Fibroblast of skin of left biceps (primary cell): ENCODE measurements around the gene CADPS2.

Experiments
- DNase-seq, 2 experiments: peaks; one replicate each; pipeline ENCODE4 v3.0.0-alpha.2; 2013; ENCODE audit warnings: low read depth in 2 of 2

CADPS2 gene

DNA sequence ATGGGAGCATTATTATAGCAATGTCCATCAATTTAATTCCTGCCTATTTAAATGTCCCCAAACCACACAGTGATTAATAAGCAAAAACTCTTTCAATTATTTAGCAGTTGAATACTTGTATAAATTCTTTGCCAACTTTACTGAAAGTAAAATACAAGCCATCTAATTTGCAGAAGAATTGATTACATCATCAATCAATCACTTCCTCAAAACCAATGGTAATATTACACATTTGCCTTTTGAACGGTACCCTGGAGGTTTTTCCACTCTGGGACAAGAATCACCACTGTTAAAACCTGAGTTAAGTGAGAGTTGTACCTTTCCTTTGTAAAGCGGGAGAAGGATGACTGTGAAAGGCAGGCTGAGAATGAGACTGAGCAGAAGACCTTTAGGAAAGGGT, 280.3 kb downstream of the CADPS2 start:
- no peak for DNase-seq

DNA sequence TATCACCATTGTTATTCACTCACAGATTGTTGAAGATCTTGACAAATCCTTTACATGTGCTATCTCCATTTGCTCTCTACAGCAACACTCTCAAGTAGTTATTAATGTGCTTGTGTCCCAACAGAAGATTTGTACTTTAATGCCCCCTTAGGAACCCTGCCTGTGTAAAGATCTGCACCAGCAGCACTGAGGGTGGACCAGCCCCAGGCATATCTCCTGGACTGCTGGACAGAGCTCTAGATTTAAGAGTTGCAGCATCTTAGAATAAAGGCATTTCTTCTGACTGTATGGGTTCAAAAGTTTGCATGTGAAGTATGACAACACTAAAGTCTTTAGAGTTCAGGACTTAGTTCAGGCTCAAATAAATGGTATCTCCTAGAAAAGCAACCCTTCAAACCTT, 282.0 kb downstream of the CADPS2 start:
- DNase-seq, result no peak

DNA sequence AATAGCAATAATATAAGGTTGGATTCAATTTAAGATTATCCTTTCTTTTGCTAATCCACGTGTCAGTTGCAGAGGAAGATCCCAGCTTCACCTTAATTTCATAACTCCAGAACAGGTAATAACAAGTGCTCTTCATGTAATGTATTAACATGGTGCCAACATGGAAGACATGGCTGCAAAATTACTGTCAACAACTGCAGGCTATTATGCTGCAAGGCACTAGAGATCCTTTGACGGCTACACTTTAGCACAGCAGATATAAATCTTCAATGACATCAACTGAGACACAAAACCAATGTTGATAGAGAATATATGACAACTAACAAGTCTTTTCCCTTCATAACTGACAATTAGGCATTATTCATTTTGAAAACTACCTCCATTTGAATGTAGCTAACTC, 283.5 kb downstream of the CADPS2 start:
- DNase-seq, result no peak

DNA sequence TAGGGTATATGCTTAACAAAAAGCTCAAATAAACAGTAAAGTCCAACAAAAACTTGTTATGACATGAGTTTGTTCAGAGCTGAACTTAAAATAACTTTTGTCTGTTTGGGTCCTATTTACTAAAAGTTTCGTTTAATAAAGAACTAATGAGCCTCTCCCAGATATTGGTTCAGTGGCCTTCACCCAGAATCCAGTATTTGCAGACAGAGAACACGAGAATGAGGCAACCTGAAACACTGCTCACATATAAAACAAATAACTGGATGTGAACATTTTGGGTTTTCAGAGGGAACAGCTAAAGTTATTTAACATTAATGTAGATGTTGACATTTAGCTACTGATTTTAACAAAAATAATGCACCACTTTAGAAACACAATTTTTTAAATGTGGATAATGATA, 285.6 kb downstream of the CADPS2 start:
- no peak for DNase-seq

DNA sequence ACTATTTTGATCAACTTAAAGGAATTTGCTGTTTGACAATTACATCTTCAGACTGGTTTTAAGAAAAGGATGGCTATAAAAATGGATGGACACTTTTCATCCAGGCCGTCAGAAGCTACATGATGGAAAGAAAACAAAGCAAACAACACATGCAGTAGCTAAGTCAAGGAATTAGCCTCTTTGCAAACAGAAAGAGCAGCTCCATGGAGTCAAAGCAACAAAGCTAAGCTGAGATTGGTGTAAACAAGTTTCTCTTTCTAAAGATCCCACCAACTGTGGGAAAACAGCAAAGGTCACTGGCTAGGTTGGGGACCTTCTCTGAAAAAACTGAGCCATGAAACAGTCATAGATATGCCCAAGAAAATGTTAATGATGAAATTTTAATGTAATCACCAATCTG, 286.2 kb downstream of the CADPS2 start:
- no peak for DNase-seq

DNA sequence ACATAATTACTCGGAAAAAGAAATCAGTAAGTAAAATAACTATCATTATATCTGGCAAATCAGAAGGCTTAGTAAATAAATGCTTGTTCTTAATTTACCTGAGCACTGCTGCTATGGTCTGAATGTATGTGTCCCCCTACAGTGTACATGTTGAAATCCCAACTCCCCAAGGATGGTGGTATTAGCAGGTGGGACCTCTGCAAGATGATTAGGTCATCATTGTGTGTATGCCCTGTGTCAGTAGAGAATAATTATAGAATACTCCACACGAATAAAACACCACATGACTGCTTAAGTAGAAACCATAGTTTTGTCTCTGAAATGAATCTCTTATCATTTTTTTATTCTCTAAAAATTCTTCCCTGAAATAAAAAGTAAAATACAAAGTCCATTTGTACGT, 289.0 kb downstream of the CADPS2 start:
- no peak for DNase-seq

DNA sequence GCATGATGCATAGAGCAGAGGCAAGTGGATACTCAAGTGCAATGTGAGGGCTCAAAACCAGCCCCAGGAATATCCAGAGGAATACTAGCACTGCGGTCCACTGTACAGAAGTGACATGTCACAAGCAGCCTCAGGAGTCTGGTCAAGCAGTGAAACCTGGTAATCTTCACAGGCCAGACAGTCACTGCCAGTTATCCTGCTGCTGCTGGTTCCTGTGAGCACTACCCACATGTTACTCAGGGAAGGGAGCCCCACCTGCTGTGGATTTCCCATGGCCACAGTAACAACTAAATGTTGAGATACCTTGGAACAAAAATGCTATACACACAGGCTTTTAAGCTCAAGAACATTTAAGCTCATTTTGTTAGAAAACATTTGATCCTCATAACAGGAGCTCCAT, 290.4 kb downstream of the CADPS2 start:
- no peak for DNase-seq

DNA sequence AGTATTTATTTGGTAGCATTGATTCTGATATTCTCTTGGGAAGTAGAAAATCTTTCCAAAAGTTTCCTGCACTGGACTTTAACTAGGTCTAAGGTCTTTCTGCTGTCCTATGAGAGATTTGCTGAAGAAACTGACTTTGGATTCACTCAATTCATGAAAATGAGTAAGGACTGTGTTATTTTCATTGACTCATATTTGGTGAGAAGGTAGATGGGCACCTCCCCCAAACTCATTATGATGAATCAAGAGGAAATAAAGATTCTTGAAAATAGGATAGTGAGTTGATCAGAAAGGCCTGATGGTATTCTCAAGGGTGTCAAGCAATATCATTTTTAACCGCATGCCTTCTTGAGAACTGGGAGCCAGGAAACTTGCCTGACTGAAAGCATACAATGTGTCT, 297.6 kb downstream of the CADPS2 start:
- DNase-seq, result no peak

DNA sequence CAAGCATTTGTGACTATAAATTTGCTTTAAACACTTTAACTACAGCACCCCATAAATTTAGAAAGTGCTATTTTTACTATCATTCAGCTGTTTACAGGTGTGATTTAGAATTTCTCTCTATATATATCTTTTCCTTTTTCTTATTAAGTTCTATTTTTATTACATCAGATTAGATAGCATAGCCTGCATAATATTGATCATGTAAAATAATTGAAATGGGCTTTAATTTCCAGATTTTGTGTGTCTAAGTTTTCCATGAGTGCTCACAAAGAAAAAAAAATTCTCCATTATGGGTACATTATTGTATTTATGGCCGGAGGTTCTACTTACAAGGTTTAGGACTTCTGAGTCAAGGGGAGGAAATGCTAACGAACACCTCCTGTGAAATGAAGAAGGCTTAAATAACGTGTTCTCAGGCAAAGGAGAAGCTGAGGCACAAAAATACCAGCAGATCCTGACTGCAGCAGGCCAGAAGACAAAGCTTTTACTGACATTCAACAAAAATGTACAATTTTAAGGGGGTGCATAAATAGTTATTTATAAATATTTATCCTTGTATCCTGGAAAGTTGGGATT, 301.5 kb downstream of the CADPS2 start:
- no peak for DNase-seq

DNA sequence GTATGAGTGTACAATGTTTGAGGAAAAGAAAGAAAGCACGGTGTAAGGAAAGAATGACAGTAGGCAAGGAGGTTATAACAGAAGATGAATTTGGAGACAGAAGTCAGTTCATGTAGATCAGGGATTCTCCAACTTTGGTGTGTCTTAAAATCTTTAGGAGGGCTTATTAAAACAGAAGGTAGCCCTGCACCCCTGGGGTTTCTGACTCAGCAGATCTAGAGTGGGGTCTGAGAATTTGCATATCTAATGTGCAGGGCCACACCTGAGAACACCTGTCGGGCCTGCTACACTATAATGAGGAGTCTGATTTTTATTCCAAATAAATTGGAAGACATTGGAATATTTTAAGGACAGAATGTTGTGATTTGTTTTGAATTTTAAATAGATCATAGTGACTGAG, 307.9 kb downstream of the CADPS2 start:
- no peak for DNase-seq

DNA sequence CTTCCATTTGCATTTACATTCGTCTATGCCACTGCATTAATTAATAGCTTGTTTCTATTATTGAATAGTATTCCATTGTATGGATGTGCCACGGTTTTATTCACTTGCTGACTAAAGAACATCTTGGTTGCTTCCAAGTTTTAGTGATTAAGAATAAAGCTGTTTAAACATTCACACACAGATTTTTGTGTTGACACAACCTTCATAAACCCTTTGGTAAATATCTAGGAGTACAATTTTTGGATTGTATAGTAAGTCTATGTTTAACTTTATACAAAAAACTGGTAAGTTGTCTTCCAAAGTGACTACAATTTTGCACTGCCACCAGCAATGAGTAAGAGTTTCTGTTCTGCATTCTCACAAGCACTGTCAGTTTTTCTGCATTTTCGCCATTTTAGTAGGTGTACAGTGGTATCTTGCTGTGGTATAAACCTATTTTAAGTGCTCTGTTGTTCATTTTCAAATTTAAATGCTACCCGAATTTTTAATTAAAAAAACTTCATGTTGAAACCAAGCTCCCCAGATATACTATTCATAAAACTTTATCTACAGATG, 308.7 kb downstream of the CADPS2 start:
- no peak for DNase-seq

DNA sequence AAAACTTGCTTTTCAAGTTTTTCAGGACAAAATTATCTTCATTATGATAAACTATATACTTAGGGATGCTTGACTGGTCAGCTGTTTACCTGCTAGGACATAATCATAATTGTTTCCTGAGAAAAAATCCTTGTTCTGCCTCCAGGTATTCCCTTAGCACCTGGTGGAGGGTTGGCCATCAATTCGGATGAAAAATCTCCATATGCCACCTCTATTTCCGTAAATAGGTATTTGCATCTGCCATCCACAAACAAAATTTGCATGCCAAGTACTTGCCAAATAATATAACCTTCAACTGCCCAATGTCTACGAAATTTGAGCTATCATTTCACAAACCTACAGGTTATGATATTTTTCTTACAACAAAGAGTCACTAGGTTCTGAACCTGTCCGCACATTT, 313.6 kb downstream of the CADPS2 start:
- no peak for DNase-seq

DNA sequence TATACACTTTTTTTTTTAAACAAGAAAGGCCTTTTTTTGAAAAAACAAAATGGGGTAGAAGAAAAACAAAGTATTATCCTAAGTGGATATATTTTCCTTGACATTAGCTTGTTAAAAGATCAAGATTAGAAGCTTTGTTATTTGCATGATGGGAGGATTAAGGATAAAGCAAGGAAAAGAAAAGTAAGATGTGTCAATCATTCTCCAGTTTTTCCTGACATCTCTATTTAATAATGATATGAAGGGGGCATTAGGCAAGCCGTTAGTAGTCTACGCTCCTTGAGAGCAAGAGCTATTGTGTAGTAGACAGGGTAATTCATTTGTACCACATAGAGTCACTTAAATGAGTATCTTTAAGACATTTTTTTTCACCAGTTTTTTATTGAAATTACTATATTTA, 324.9 kb downstream of the CADPS2 start:
- DNase-seq, result no peak

DNA sequence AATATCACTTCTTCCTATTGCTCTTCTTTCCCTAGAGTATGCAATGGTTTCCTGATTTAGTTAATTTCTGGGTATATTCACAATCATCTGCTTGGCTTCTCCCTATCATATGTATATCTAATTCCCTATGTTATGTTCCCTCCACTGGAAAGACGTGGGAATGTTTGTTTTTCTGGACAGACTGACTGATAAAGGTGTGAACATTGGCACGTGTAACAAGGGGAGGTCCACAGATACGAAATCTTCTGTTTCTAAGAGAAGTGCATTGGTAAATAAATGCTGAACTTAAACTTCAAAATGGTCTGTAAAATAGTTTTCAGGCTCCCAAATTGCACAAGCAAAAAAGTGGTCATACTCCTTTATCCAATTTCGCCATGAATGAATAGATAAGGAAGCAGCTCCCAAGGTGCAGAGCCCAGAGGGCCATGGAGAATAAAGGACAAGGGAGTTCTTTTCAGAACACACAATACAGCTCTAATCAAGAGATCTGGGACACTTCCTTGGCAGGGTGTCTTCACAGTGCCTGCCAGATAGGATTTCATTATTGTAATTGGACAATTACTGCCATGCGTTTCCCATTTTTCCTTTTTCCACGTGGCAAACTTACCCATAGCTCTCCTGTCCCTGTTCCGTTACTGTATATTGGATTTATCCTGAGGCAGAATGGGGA, 329.3 kb downstream of the CADPS2 start:
- no peak for DNase-seq

DNA sequence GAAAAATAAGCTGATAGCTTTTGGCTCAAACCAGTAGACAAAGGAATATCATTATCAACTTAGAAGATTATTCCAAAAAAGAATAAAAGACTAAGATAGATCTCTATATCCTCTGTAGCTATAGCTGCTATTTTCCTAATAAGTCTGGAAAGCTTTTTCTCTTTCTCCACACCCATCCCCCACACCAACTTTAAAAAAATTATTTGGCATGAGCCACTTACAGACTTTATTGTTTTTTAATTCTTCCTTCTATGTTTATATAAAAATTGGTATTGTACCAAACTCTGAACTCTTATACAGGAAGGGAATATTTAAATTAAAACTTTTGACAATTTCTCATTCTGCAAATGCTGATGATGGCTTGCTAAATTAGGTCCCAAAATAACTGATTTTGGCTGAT, 330.0 kb downstream of the CADPS2 start:
- no peak for DNase-seq

DNA sequence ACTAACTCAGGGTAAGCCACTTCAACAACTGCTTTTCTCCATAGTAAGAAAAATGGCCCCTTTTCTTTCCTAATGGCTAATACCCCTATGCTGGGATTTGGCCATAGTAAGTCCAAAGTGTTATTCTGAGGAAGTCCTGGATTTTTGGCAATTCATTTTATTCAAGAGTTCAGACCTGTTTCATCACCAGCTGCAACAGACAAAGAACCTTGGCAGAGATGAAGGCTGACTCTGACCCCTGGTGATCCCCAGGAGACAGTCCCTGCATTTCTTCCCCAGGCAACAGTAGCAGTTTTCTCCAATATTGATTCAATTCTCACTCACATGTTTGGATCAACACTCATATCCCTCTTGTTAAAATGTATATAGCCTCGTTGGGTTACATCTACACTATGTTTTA, 332.5 kb downstream of the CADPS2 start:
- no peak for DNase-seq

DNA sequence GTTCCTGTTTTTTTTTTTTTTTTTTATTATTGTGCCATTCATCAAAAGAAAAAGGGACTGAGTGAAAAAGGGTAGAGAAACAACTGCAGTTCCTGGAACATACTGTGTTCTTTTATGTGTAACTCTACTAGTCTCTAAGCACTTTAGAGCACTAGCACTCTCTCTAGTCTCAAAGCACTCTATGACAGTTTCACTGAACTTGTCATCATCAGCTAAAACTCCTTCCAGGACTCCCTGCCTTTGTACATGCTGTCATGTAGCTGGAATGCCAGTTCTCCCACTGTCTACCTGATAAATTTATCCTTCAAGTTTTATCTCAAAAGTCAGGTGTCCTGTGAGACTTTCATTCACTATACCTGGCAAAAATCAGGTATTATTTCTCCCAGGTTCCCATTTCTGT, 333.5 kb downstream of the CADPS2 start:
- DNase-seq, result no peak

DNA sequence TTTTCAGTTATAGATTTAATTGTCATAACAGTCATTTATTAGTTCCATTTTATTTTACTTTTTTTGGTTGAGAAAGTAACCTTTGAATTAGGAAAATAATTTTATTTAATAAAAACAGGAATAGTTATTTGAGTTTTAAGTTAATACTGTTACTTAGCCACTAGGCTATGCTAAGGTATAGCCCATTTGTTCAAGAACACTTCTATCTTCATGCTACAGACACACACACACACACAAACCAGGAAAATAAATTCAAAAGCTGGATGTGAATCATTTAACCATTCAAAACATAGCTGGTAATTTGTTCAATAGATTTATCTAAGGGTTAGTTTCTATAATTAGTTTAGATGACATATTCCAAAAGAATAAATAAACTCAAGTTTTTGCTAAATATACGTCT, 335.7 kb downstream of the CADPS2 start:
- DNase-seq, result no peak

DNA sequence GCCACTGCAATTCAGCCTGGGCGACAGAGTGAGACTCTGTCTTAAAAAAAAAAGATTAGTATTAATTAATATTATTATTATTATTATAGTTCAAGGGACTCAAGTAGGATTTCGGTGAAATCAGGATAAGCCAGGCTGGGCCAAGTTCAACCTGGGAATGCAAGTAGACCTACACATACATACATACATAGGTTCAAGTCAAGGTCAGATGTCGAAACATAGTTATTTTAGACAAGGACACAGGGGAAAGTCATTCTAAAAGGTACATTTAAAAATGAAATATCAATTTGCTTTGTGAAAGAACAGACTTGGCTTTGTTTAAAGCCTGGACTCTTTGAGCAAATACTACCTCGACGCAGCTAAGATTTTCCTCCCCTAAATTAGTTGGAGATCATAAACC, 336.7 kb downstream of the CADPS2 start:
- no peak for DNase-seq

DNA sequence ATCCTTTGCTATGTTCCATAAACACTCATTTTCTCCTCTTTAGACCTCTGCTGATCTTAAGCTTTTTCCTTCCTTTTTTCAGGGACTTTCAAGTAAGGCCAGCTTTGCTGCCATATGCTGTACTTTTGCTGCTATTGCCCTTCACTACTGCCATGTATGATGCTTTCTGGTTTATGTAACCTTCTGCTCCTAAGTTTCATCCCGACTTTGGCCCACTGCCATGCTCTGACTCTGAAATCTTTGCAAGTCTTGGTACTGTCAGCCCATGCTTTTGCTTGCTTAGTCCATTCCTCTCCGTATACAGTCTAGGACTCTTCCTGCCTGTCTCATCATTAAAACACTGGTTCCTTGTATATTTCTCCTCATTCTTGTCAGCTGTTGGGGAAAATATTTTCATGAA, 339.8 kb downstream of the CADPS2 start:
- DNase-seq, result no peak

DNA sequence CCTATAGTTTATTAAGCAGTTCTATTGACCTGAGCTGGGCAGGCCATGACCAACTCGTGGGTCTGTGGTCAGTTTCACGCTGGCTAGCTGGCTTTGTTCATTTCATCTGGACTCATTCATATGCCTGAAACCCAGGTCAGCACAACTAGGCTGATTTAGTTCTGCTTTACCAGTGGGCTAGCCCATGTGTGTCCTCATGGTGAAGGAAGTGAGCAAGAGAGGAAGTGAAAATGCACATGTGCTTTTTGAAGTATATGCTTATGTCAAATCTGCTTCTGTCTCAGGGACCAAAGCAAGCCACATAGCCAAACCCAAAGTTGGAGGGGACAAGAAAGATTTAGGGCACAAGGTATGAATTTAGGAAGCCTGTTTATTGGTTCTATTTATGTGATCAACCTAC, 341.8 kb downstream of the CADPS2 start:
- DNase-seq, result no peak

DNA sequence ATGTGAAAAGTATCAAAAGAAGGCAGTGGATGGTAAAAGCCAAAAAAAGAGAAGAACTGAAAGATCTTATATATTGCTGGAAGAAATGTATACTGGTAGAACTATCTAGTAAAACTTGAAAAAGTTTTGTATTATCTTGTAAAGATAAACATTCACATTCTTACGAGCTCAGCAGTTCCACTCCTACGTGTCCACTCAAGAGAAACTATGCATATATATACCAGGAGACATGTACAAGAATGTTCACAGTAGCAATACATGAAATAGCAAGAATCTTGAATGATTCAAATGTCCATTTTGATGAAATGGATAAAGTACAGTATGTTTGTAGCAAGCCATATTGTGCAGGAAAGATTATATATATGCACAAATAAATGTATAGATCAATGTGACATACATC, 342.4 kb downstream of the CADPS2 start:
- no peak for DNase-seq

DNA sequence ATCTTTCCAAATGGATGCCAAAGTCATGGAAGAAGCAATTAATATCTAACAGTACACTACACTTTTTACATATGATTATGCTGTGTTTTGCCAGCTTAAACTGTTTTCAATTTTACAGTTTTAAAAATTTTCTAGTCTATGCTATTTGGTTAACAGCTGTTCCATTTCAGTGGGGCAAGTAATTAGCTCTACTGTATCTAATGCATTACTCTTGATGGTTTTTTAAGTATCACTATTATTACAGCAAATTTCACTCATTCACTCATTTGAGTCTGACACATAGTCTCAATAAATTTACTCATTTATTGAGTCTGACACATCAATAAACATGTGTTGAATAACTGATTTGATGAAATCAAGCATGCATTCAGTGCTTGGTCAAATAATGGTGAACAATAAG, 343.1 kb downstream of the CADPS2 start:
- DNase-seq, result no peak

DNA sequence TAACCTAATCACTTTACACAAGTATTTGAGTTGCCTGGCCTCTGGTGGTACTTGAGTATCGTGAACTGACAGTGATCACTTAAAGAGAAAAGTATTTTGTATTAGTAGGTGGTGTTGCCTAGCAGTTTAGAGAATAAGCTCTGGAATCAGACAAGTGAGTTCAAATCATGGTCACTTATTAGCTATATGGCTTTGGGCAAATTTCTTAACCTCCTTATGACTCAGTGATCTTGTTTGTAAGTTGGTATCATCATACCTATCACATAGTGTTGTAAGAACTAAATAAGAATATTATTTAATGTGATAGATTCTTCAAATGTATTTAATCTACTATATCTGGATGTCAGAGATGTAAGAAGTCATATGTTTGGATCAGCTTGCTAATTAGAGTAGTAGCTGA, 351.2 kb downstream of the CADPS2 start:
- no peak for DNase-seq
